Bronchial epithelial cell (primary cell): ENCODE results near the gene LRRC58. TPM values are rescaled to one million over a fixed set of nuclear protein-coding genes. Genes with fewer than 3 reads are reported as not detected.

Experiments used
- DNase-seq: peaks from one replicate; pipeline ENCODE4 v3.0.0-alpha.2; 2010; ENCODE audit warnings: low read depth
- FAIRE-seq: peaks from 2 replicates; lab custom pipeline; 2011; peaks lifted over from hg19 to GRCh38; lab: Jason Lieb, UNC
- H3K27me3 ChIP-seq: 2 replicates; pipeline ENCODE4 v1.5.1; 2011; ENCODE audit warnings: low read length; ENCODE audit not compliant: control insufficient read depth, insufficient read depth
- H3K36me3 ChIP-seq: 2 replicates; pipeline ENCODE4 v1.5.1; 2011; ENCODE audit warnings: low read length; ENCODE audit not compliant: control insufficient read depth, insufficient read depth
- H3K4me3 ChIP-seq: 2 replicates; pipeline ENCODE4 v1.5.1; 2011; ENCODE audit warnings: mild to moderate bottlenecking, low read depth, low read length, control low read depth
- total RNA-seq: library from RNA; depleted of rRNA; stranded (reverse); fragments of >200 nt; gene quantifications from 2 replicates; pipeline ENCODE4 v1.2.1, GENCODE V29; 2014
- TF ChIP-seq, protein P1 (sequence below): IDR thresholded peaks from 2 replicates; pipeline ENCODE4 v1.5.1; 2011; ENCODE audit warnings: mild to moderate bottlenecking, moderate library complexity, low read length, control low read depth, inconsistent platforms; ENCODE audit not compliant: insufficient read depth, severe bottlenecking

The LRRC58 gene
- total RNA-seq, 1 donor from 2014 or later = 21.3 TPM

DNA sequence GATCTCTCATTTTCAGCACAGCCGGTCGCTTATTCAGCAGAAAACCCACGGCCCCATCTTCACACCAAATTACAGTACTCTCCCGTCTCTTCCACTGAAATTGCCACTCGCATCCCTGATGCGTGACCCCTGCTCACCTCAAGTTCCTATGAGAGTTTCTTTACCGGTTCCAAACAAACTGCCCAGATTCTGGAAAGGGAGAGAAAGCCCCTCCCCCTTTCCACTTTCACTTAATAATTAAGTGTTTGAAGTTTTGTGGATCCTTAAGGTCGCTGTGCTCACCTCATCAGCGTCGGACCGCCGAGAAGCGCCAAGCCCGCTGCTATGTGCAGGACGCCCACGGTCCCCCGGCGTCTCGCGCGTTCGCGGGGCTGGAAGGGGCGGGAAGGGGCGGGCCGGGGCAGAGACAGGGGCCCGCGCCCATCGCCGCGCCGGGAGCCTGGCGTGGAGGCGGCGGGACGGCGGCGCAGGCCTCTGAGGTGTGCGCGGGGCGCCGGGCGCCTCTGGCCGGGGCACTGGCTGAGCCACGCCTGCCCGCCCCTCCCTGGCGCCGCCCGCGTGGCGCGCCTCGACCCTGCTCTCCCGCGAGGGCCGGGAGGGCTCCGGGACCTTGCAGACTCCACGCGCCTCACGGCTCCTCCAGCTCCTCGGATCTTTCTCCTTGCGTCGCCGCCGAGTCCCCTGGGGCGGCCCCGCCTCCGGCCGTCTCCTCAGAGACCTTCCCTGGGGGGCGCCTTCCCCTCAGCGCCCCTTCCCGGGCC lies 64.2 kb downstream of the LRRC58 start, which contains the start of gene GPR156:
Gene GPR156 (minus strand): TSS at position 476 of the 761 bp plus-strand sequence. CDS start 41,124 bp downstream, outside the sequence.
- DNase-seq = no peak
- no peak for FAIRE-seq
- Histone ChIP-seq H3K36me3 (no peaks in the 10 kb centered on the region), H3K27me3 (peaks cover 4% of the 10 kb centered on the region), H3K4me3 (peak within 1 kb of the TSS; percentile 40)
- TF ChIP-seq, protein P1, sequence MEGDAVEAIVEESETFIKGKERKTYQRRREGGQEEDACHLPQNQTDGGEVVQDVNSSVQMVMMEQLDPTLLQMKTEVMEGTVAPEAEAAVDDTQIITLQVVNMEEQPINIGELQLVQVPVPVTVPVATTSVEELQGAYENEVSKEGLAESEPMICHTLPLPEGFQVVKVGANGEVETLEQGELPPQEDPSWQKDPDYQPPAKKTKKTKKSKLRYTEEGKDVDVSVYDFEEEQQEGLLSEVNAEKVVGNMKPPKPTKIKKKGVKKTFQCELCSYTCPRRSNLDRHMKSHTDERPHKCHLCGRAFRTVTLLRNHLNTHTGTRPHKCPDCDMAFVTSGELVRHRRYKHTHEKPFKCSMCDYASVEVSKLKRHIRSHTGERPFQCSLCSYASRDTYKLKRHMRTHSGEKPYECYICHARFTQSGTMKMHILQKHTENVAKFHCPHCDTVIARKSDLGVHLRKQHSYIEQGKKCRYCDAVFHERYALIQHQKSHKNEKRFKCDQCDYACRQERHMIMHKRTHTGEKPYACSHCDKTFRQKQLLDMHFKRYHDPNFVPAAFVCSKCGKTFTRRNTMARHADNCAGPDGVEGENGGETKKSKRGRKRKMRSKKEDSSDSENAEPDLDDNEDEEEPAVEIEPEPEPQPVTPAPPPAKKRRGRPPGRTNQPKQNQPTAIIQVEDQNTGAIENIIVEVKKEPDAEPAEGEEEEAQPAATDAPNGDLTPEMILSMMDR = peak; percentile 6

- TF ChIP-seq, protein P1 = no peak
- H3K27me3 ChIP-seq = peaks cover 2% of the 10 kb centered on the region
- no peak for FAIRE-seq
- H3K4me3 ChIP-seq = no peak overlapping the region
- no peak for DNase-seq
- H3K36me3 ChIP-seq = no peaks in the 10 kb centered on the region
These were observed 67.9 kb downstream of the LRRC58 start for GRCh38 chr3:120281261-120281660.

DNA sequence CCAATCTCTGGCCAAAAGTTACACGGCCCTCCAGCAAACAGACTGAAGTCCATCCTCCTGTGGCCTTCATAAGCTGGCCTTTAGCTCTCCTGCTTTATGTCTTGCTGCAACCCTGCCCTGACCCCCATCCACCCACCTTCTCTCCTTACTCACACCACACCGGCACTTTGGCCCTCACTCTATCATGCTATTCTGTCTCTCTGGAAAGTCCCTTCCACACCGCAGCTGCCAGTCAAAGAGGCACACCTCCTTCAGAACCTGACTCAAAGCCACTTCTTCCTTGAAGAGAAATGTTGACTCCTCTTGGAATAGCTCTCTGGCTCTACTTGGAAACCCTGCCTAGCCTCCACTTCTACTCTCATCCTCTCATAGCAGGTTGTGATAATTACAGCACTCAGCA lies 68.6 kb downstream of the LRRC58 start:
- no peaks in the 10 kb centered on the region for H3K36me3 ChIP-seq
- DNase-seq (no peak), FAIRE-seq (no peak)
- TF ChIP-seq, protein P1 = no peak
- H3K4me3 ChIP-seq = no peak overlapping the region
- peaks cover 2% of the 10 kb centered on the region for H3K27me3 ChIP-seq

GRCh38 chr3:120280026-120280425 lies 69.1 kb downstream of the LRRC58 start:
- FAIRE-seq (peak; percentile 55), DNase-seq (no peak)
- H3K4me3 ChIP-seq = no peak overlapping the region
- peaks cover 2% of the 10 kb centered on the region for H3K27me3 ChIP-seq
- TF ChIP-seq, protein P1 = no peak
- no peaks in the 10 kb centered on the region for H3K36me3 ChIP-seq

- DNase-seq (no peak), FAIRE-seq (no peak)
- no peaks in the 10 kb centered on the region for H3K36me3 ChIP-seq
- TF ChIP-seq, protein P1 = no peak
- H3K27me3 ChIP-seq = no peaks in the 10 kb centered on the region
- H3K4me3 ChIP-seq = no peak overlapping the region
These were observed 72.4 kb downstream of the LRRC58 start for GRCh38 chr3:120276767-120277166.
